Hematopoietic multipotent progenitor cell treated with erythropoietin and hydrocortisone succinate and interleukin-3 and kit ligand, for 4 days (in vitro differentiated cells): Measurements from ENCODE around the gene ACOX2.

ENCODE experiments used
- DNase-seq: peaks from one replicate; pipeline ENCODE4 v3.0.0-alpha.2; 2015

The ACOX2 gene

DNA sequence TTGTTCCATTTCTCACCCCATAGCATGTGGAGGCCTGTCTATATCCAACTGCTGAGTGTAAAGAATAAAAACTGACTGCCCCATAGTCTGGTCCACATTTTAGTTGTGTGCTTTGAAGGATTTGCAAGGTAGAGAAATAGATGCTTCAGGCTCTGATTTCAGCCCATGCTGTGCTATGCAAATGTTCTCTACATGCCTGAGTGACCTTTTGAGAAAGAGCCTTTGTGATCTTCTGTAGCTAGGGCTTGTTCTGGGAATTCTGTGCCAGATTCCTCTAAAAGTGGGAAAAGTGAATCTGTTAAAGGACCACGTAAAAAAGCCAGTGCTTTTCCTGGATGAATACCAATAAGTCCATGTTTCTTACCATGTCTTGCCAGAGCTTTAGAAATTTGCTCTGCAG, 39.9 kb downstream of the ACOX2 start:
- no peak for DNase-seq

- no peak for DNase-seq
Observed at GRCh38 chr3:58496206-58496857, 40.7 kb downstream of the ACOX2 start.

- DNase-seq = no peak
Observed at GRCh38 chr3:58495101-58495500, 41.9 kb downstream of the ACOX2 start.

DNA sequence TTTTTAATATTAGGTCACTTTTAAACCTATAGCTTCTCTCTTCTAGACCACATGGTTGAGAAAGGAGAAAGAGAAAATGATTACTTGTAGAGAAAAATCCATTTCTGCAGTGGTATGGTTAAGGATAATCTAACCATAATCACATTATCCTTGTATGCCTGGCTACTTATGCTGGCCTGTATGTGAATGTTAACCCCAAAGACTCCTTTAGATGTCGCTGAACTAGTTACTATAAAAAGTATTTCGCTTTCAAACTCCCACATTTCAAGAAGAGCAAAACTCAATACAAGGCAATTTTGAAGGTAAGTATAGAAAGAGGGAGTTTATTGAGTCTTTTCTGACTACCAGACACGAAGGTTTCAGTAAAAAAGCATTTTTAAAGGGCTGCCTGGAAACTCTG, 42.9 kb downstream of the ACOX2 start:
- DNase-seq = no peak

- peak; percentile 48 for DNase-seq
Observed at GRCh38 chr3:58492494-58492905, 44.5 kb downstream of the ACOX2 start.

DNA sequence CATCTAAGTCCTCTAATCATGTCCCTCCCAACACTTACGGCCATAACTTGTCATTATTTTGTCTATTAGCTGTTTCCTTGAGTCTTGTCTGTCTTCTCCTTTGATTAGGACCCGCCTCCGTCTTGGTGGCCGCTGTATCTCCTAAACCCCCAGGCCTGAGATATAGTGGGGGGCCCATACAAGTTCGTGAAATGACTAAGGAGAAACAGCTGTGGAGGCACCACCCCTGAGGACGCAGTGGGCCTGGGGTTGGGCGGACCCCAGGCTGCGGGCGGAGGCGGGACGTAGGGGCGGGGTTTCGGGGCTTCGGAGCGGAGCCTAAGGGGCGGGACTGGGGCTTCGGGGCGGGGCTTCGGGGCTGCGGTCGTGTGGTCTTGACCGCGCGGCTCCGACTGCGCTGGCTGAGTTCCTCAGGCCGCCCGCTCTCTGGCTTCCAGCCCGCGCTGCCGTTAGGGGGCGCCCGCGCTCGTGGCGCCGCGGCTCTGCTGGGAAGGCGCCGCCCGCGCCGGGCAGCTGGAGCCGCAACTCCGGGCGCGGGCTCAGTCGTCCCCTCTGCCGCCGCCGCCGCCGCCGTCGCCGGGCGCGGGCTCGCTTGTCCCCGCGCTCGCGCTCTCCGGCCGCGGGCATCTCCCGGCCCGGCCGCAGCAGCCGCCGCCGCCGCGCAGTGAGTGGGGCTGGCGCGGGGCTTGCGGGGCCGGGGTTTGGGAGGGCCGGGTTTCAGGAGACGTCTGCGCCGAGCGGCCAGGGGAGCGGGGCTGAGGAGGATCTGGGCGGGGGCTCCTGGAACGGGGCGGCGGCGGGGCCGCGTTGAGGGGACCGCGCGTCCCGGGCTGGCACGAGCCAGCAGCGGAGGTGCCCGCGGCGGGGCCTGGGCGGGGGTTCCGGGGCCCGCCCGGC, 45.2 kb downstream of the ACOX2 start, which contains the start of gene KCTD6:
Gene KCTD6 (plus strand): TSS at position 591 of the 897 bp plus-strand sequence. CDS start 6,660 bp downstream, outside the sequence.
- peak; percentile 96 for DNase-seq

GRCh38 chr3:58490860-58491501, 46.0 kb downstream of the ACOX2 start:
- no peak for DNase-seq

DNA sequence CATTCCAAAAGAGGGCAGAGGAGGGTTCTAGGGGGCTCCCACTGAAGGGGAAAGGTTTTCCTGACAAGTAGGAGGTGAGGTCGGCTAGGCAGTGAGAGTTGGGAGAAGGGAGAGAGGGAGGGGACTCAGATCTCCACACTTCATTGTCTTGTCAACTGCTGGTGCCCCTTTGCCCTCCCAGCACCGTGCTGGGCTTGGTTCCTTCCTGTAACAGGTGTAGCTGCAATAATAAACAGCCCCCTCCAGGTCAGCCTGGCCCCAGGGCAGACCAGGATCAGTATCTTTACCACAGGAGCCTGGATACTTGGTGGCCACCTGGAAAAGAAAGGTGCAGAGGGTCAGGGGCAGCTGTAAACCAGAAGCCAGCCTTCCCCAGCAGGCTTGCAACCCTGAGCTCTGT, 48.0 kb downstream of the ACOX2 start:
- no peak for DNase-seq

DNA sequence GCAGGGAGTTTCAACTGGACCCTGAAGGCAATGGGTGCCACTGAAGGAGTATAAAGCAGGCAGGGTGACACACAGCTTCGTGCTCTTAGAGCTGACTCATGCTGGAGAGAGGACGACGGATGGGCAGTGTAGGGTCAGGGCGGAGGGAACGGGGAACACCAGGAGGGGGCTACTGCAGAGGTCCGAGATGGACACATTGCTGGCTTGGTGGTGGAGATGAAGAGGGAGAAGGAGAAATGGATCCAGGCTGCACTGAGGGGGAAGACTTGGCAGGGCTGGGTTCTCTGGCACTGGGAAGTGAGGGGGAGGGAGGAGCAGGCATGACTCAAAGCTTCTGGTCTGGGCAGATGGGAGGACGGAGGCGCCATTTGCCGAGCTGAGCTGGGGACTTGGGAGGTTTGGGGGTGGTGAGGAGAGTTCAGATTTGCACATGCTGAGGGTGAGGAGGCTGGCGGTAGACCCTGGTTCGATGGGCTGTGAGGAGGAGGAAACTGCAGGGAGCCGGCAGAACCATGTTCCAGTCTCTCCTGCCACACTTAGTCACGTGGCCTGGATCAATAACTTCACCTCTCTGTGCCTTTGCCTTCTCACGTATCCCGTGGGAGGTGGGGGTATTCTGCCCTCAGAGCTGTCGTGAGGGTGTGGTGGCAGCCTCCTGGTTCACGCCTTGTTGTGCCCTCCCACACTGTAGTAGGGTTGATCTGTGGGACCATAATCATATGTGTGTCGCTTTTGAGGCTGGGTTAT, 49.7 kb downstream of the ACOX2 start:
- DNase-seq = no peak

DNA sequence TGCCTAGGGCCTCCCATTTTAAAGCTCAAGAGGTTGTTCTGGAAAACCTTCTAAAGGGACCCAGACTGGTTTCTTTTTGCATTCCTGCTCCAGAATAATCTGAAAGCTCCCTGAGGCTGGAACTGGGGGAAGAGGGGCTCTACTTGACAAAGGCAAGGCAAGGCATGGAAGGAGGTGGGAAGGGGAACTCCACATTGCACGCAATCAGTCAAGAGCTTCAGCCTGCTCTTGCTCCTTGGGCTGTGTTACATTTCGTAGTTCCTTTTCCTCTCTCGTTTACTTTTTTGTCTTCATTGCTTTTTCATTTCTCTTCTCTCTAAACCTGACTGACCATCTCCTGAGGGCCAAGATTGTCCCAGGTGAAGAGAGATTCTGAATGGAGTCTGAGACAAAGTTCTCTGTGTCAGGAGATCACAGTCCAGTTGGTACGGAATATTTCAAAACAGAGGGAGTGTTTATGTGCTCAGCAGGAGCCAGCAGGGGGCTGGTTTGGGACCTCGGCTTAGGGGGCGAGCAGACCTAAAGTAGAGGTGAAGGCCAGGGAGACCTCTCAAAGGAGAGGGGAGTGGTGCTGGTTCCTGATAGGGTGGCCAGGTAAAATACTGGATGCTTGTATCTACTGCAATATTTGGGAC, 51.1 kb downstream of the ACOX2 start:
- DNase-seq = no peak

- no peak for DNase-seq
Observed at GRCh38 chr3:58484722-58485069, 52.3 kb downstream of the ACOX2 start.

- DNase-seq = peak; percentile 39
Observed at GRCh38 chr3:58484045-58484721, 52.8 kb downstream of the ACOX2 start.

DNA sequence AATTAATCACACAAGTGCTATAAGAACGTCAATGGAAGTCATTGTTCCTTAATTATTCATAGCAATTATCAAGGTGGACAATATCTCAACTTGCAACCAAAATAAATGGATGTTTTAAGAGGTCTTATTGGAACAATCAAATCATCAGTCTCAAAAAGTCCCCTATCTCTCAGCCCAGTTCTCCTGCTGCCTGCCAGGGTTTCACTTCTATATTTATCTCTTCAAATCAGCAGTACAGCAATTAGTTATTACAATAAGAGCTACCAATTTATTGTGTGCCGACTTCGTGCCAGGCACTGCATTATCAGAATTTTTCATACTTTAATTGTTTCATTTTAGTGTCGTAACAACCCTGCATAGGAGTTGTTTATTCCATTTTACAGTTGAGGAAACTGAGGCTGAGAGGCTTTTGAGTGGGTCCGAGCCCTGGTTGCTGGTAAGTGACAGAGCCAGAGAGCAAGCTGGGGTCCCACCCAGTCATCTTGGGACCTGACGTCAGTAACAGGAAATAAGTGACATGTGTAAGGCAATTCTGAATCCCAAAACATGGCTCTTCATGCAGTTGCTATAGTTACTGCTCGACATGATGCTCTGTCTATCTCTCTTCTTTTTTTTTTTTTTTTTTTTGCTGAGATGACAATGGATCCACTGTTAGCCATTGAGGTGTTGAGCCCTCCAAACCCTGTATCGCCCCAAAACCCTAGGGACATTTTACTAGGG, 53.9 kb downstream of the ACOX2 start:
- peak; percentile 30 for DNase-seq

DNA sequence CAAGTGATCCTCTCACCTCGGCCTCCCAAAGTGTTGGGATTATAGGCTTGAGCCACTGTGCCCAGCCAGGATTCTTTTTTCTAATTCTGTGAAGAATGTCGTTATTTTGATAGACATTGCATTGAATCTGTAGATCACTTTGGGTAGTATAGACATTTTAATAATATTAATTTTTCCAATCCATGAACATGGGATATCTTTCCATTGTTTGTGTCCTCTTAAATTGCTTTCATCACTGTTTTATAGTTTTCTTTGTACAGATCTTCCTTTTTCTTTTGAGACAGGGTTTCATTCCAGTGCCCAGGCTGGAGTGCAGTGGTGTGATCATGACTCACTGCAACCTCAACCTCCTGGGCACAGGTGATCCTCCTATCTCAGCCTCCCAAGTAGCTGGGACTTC, 56.7 kb downstream of the ACOX2 start:
- no peak for DNase-seq

DNA sequence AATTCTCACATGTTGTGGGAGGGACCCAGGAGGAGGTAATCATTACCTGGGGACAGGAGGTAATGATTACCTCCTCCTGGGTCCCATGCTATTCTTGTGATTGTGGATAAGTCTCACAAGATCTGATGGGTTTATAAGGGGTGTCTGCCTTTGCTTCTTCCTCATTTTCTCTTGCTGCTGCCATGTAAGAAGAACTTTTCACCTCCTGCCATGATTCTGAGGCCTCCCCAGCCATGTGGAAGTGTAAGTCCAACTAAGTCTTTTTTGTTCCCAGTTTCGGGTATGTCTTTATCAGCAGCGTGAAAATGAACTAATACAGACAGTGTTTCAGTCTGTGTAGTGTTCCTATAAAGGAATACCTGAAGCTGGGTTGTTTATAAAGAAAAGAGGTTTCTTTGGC, 58.2 kb downstream of the ACOX2 start:
- DNase-seq = no peak

GRCh38 chr3:58474967-58475578, 61.9 kb downstream of the ACOX2 start:
- DNase-seq = no peak

- DNase-seq = peak; percentile 45
Observed at GRCh38 chr3:58474348-58474911, 62.6 kb downstream of the ACOX2 start.

GRCh38 chr3:58473275-58473674, 63.7 kb downstream of the ACOX2 start:
- no peak for DNase-seq

DNA sequence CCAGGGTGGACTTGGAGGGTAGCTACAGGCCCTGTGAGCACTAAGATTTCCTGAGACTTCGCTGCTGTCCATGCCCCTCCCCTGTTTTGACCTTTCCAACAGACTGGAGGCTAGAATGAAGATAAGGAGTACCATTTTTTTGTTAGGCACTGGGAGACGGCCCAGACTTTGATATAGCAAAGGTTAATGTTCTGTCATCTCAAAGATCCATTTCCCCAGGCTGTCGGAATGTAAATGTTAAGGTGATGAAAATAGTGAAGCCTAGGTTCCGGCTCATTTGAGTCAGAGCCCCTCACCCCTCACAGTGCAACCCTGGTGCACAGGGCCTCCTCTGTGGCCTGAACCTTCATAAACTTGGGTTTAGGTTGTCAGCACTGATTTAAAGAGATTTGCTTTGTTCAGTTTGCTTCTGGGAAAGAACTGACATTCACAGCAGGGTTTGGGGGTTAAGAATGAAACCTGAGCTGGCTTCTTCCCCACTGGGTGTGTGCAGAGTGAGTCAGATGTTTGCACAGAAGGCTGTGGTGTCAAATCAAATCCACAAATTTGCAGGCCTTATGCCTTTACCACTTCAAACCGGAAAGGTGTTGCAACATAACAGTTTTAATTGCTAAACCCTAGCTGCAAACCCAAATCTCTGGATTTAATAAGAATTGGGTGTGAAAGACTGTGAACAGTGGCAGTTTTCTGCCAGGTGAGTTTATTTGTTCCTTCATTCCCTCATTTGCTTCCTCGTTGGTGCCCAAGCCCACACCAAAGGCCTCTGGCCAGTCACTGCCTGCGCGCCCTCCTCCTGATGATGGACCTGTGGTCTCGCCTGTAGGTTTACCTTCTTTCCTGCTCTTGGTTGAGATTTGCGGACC, 65.7 kb downstream of the ACOX2 start:
- DNase-seq = peak; percentile 86
